Measurements from ENCODE around the gene TMEM232. TPM values are rescaled to one million over a fixed set of nuclear protein-coding genes. Genes with fewer than 3 reads are reported as not detected.
"Not testable (repeated sequence)": the region's sequence is repeated elsewhere in the genome, so short reads cannot be mapped to it uniquely, and the experiment has no call there.

The TMEM232 gene
- total RNA-seq, 1 experiment from 2014 or later = 1.3 TPM

DNA sequence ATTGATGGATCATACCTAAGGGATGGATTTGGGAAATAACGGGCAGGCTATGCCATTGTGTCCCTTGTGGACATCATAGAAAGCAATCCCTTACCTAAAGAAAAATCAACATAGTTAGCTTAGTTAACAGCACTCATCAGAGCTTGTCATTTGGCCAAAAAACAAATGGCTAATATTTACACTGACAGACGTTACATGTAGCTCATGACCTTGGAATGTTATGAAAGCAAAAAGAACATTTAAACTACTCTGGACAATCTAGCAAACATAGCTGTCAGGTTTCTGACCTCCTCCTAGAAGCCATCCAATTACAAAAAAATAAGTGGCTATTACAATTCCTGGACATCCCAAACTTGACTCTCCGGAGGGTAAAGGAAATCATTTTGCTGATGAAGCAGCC, 23.8 kb downstream of the TMEM232 start:
- POLR2A ChIA-PET = no interaction called here
- Mint-ChIP-seq H3K9me3 (no peaks in the 10 kb centered on the region), H3K4me1 (no peaks in the 10 kb centered on the region), H3K27me3 (ENCODE audit: low read depth) (peaks cover 5% of the 10 kb centered on the region; the same call in 1 of the 2 replicates), H3K36me3 (no peaks in the 10 kb centered on the region), H3K27ac (no peak overlapping the region), H3K4me3 (no peak overlapping the region)
- TF ChIP-seq, protein P1, sequence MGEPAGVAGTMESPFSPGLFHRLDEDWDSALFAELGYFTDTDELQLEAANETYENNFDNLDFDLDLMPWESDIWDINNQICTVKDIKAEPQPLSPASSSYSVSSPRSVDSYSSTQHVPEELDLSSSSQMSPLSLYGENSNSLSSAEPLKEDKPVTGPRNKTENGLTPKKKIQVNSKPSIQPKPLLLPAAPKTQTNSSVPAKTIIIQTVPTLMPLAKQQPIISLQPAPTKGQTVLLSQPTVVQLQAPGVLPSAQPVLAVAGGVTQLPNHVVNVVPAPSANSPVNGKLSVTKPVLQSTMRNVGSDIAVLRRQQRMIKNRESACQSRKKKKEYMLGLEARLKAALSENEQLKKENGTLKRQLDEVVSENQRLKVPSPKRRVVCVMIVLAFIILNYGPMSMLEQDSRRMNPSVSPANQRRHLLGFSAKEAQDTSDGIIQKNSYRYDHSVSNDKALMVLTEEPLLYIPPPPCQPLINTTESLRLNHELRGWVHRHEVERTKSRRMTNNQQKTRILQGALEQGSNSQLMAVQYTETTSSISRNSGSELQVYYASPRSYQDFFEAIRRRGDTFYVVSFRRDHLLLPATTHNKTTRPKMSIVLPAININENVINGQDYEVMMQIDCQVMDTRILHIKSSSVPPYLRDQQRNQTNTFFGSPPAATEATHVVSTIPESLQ (CRISPR knock-in tag; IDR thresholded peaks at IDR 0.05) = no peak
- TF ChIP-seq JUN (CRISPR knock-in tag; IDR thresholded peaks at IDR 0.05) (no peak), ZBTB21 (CRISPR knock-in tag; IDR thresholded peaks at IDR 0.05; ENCODE audit: borderline replicate concordance) (no peak), ZNF416 (CRISPR knock-in tag; IDR thresholded peaks at IDR 0.05) (no peak), CREM (CRISPR knock-in tag; IDR thresholded peaks at IDR 0.05) (no peak)
- TF ChIP-seq, protein P2, sequence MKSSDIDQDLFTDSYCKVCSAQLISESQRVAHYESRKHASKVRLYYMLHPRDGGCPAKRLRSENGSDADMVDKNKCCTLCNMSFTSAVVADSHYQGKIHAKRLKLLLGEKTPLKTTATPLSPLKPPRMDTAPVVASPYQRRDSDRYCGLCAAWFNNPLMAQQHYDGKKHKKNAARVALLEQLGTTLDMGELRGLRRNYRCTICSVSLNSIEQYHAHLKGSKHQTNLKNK (CRISPR knock-in tag; IDR thresholded peaks at IDR 0.05) = no peak
- ATAC-seq = no peak
- no peak for DNase-seq (ENCODE audit: low spot score)
- CTCF ChIA-PET = interaction anchor here (0.9 kb wide), 1 partner anchor 10 kb away, joined by 5 read pairs; no protein-coding TSS in a partner anchor

DNA sequence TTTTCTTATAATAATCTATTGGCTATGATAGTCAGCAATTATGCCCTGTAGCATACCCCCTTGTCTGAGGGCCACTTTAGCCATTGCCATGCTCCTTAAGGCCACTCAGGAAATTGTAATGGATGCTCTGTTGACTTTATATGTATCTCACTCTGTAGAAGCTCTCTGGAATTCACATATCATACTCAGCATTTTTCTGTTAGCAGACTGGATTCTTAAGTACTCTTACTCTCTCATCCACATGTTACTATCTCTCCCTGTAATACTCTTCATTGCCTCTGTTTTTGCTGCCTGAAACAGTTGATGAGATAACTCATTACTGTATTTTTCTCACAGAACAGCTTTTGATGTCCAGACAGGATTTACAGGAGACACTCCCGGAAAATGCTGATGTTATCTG, 24.2 kb downstream of the TMEM232 start:
- H3K4me3 Mint-ChIP-seq = no peak overlapping the region
- POLR2A ChIA-PET = no interaction called here
- no peak for DNase-seq (ENCODE audit: low spot score)
- no peaks in the 10 kb centered on the region for H3K4me1 Mint-ChIP-seq
- ATAC-seq = no peak
- CTCF ChIA-PET = no interaction called here
- H3K36me3 Mint-ChIP-seq = no peaks in the 10 kb centered on the region
- H3K9me3 Mint-ChIP-seq = no peaks in the 10 kb centered on the region
- no peak overlapping the region for H3K27ac Mint-ChIP-seq
- H3K27me3 Mint-ChIP-seq (ENCODE audit: low read depth) = peaks cover 5% of the 10 kb centered on the region; the same call in 1 of the 2 replicates
- no peak for TF ChIP-seq CBFB (CRISPR knock-in tag; IDR thresholded peaks at IDR 0.05; ENCODE audit: low read depth)
- TF ChIP-seq ETV6 (CRISPR knock-in tag; IDR thresholded peaks at IDR 0.05) = no peak
- TF ChIP-seq, protein P3, sequence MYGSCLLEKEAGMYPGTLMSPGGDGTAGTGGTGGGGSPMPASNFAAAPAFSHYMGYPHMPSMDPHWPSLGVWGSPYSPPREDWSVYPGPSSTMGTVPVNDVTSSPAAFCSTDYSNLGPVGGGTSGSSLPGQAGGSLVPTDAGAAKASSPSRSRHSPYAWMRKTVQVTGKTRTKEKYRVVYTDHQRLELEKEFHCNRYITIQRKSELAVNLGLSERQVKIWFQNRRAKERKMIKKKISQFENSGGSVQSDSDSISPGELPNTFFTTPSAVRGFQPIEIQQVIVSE (CRISPR knock-in tag; IDR thresholded peaks at IDR 0.05; ENCODE audit: borderline replicate concordance) = no peak
- no peak for TF ChIP-seq OVOL2 (CRISPR knock-in tag; IDR thresholded peaks at IDR 0.05; ENCODE audit: borderline replicate concordance)
- no peak for TF ChIP-seq IRF2 (CRISPR knock-in tag; IDR thresholded peaks at IDR 0.05; ENCODE audit: borderline replicate concordance, low read depth)
- TF ChIP-seq RELA (CRISPR knock-in tag; IDR thresholded peaks at IDR 0.05; ENCODE audit: borderline replicate concordance) = no peak
- TF ChIP-seq, protein P4, sequence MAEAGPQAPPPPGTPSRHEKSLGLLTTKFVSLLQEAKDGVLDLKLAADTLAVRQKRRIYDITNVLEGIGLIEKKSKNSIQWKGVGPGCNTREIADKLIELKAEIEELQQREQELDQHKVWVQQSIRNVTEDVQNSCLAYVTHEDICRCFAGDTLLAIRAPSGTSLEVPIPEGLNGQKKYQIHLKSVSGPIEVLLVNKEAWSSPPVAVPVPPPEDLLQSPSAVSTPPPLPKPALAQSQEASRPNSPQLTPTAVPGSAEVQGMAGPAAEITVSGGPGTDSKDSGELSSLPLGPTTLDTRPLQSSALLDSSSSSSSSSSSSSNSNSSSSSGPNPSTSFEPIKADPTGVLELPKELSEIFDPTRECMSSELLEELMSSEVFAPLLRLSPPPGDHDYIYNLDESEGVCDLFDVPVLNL (CRISPR knock-in tag; IDR thresholded peaks at IDR 0.05; ENCODE audit: borderline replicate concordance, low read depth) = no peak
- TF ChIP-seq ZBTB21 (CRISPR knock-in tag; IDR thresholded peaks at IDR 0.05; ENCODE audit: borderline replicate concordance) = no peak
- no peak for TF ChIP-seq TEAD4 (CRISPR knock-in tag; IDR thresholded peaks at IDR 0.05)
- TF ChIP-seq, protein P5, sequence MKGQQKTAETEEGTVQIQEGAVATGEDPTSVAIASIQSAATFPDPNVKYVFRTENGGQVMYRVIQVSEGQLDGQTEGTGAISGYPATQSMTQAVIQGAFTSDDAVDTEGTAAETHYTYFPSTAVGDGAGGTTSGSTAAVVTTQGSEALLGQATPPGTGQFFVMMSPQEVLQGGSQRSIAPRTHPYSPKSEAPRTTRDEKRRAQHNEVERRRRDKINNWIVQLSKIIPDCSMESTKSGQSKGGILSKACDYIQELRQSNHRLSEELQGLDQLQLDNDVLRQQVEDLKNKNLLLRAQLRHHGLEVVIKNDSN (CRISPR knock-in tag; IDR thresholded peaks at IDR 0.05) = no peak
- TF ChIP-seq NR2C2 (CRISPR knock-in tag; IDR thresholded peaks at IDR 0.05) = no peak
- TF ChIP-seq, protein P6, sequence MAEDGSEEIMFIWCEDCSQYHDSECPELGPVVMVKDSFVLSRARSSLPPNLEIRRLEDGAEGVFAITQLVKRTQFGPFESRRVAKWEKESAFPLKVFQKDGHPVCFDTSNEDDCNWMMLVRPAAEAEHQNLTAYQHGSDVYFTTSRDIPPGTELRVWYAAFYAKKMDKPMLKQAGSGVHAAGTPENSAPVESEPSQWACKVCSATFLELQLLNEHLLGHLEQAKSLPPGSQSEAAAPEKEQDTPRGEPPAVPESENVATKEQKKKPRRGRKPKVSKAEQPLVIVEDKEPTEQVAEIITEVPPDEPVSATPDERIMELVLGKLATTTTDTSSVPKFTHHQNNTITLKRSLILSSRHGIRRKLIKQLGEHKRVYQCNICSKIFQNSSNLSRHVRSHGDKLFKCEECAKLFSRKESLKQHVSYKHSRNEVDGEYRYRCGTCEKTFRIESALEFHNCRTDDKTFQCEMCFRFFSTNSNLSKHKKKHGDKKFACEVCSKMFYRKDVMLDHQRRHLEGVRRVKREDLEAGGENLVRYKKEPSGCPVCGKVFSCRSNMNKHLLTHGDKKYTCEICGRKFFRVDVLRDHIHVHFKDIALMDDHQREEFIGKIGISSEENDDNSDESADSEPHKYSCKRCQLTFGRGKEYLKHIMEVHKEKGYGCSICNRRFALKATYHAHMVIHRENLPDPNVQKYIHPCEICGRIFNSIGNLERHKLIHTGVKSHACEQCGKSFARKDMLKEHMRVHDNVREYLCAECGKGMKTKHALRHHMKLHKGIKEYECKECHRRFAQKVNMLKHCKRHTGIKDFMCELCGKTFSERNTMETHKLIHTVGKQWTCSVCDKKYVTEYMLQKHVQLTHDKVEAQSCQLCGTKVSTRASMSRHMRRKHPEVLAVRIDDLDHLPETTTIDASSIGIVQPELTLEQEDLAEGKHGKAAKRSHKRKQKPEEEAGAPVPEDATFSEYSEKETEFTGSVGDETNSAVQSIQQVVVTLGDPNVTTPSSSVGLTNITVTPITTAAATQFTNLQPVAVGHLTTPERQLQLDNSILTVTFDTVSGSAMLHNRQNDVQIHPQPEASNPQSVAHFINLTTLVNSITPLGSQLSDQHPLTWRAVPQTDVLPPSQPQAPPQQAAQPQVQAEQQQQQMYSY (CRISPR knock-in tag; IDR thresholded peaks at IDR 0.05) = no peak

DNA sequence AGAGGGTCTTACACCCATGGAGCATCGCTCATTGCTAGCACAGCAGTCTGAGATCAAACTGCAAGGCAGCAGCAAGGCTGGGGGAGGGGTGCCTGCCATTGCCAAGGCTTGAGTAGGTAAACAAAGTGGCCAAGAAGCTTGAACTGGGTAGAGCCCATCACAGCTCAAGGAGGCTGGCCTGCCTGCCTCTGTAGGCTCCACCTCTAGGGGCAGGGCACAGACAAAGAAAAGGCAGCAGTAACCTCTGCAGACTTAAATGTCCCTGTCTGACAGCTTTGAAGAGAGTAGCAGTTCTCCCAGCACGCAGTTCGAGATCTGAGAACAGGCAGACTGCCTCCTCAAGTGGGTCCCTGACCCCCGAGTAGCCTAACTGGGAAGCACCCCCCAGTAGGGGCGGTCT, 33.8 kb downstream of the TMEM232 start:
- POLR2A ChIA-PET; H3K36me3 Mint-ChIP-seq; ATAC-seq; H3K27ac Mint-ChIP-seq; H3K27me3 Mint-ChIP-seq (ENCODE audit: low read depth); H3K4me3 Mint-ChIP-seq: not testable (repeated sequence)
- CTCF ChIA-PET = interaction anchor here (1.0 to 1.1 kb wide), 2 partner anchors 10 to 31 kb away, joined by 3 to 5 read pairs; no protein-coding TSS in a partner anchor
- Mint-ChIP-seq H3K9me3 (peaks cover 14% of the 10 kb centered on the region), H3K4me1 (peaks cover 15% of the 10 kb centered on the region)
- DNase-seq (ENCODE audit: low spot score) = peak; percentile 47

DNA sequence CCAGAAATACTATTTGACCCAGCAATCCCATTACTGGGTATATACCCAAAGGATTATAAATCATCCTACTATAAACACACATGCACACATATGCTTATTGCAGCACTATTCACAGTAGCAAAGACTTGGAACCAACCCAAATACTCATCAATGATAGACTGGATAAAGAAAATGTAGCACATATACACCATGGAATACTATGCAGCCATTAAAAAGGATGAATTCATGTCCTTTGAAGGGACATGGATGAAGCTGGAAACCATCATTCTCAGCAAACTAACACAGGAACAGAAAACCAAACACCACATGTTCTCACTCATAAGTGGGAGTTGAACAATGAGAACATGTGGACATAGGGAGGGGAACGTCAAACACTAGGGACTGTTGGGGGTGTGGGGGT, 35.9 kb downstream of the TMEM232 start:
- Mint-ChIP-seq H3K4me1 (peaks cover 15% of the 10 kb centered on the region), H3K9me3 (peaks cover 14% of the 10 kb centered on the region)

More for the DNA sequence above, 35.9 kb downstream of the TMEM232 start:
- H3K27me3 Mint-ChIP-seq (ENCODE audit: low read depth); H3K36me3 Mint-ChIP-seq; H3K4me3 Mint-ChIP-seq; DNase-seq (ENCODE audit: low spot score); CTCF ChIA-PET; POLR2A ChIA-PET; H3K27ac Mint-ChIP-seq; ATAC-seq: not testable (repeated sequence)

Measured in WTC11 (cell line).